ES-I3 (cell line): Measurements from ENCODE around the gene DIAPH2.

Source experiments
- H3K36me3 ChIP-seq: 2 replicates; pipeline ENCODE4 v1.6.1; 2013; ENCODE audit warnings: mild to moderate bottlenecking, low read length, control low read depth, moderate library complexity; ENCODE audit not compliant: insufficient read depth
- H3K4me1 ChIP-seq: 2 replicates; pipeline ENCODE4 v1.6.1; 2013; ENCODE audit warnings: mild to moderate bottlenecking, control low read depth, low read length; ENCODE audit not compliant: insufficient read depth
- H3K9ac ChIP-seq: 2 replicates; pipeline ENCODE4 v1.6.1; 2013; ENCODE audit warnings: low read depth, mild to moderate bottlenecking, low read length, moderate library complexity
- H3K9me3 ChIP-seq: 2 replicates; pipeline ENCODE4 v1.6.1; 2013; ENCODE audit warnings: mild to moderate bottlenecking, low read length, moderate library complexity; ENCODE audit not compliant: control insufficient read depth, insufficient read depth

Gene DIAPH2

GRCh38 chrX:97284531-97284930 is 599.9 kb downstream of the DIAPH2 start:
- no peak overlapping the region for H3K9ac ChIP-seq
- no peaks in the 10 kb centered on the region for H3K36me3 ChIP-seq
- peaks cover 9% of the 10 kb centered on the region for H3K4me1 ChIP-seq

GRCh38 chrX:97290199-97290598 is 605.6 kb downstream of the DIAPH2 start:
- H3K9ac ChIP-seq = no peak overlapping the region
- no peaks in the 10 kb centered on the region for H3K36me3 ChIP-seq
- H3K4me1 ChIP-seq = peaks cover 16% of the 10 kb centered on the region
- no peaks in the 10 kb centered on the region for H3K9me3 ChIP-seq

More at GRCh38 chrX:97284531-97284930, 599.9 kb downstream of the DIAPH2 start:
- H3K9me3 ChIP-seq = no peaks in the 10 kb centered on the region

- Histone ChIP-seq H3K36me3 (no peaks in the 10 kb centered on the region), H3K9ac (no peak overlapping the region), H3K9me3 (no peaks in the 10 kb centered on the region), H3K4me1 (peaks cover 15% of the 10 kb centered on the region)
Measured at GRCh38 chrX:97294041-97294440, 609.4 kb downstream of the DIAPH2 start.

- no peaks in the 10 kb centered on the region for H3K4me1 ChIP-seq
- no peak overlapping the region for H3K9ac ChIP-seq
- H3K36me3 ChIP-seq = no peaks in the 10 kb centered on the region
- H3K9me3 ChIP-seq = no peaks in the 10 kb centered on the region
Measured at GRCh38 chrX:97295954-97296353, 611.3 kb downstream of the DIAPH2 start.

- Histone ChIP-seq H3K9me3 (no peaks in the 10 kb centered on the region), H3K4me1 (peaks cover 22% of the 10 kb centered on the region; the same call in 1 of the 2 replicates), H3K36me3 (no peaks in the 10 kb centered on the region), H3K9ac (no peak overlapping the region)
Measured at GRCh38 chrX:97306771-97307470, 622.3 kb downstream of the DIAPH2 start.

- peaks cover 22% of the 10 kb centered on the region; the same call in 1 of the 2 replicates for H3K4me1 ChIP-seq
Measured at GRCh38 chrX:97308171-97308570, 623.5 kb downstream of the DIAPH2 start.

GRCh38 chrX:97309487-97310116 is 625.0 kb downstream of the DIAPH2 start:
- H3K9ac ChIP-seq = peak overlapping the region; percentile 96; the same call in 1 of the 2 replicates
- H3K9me3 ChIP-seq = no peaks in the 10 kb centered on the region
- H3K4me1 ChIP-seq = peaks cover 23% of the 10 kb centered on the region; the same call in 1 of the 2 replicates
- peaks cover 5% of the 10 kb centered on the region; the same call in 1 of the 2 replicates for H3K36me3 ChIP-seq

More at GRCh38 chrX:97308171-97308570, 623.5 kb downstream of the DIAPH2 start:
- no peak overlapping the region for H3K9ac ChIP-seq
- no peaks in the 10 kb centered on the region for H3K9me3 ChIP-seq
- H3K36me3 ChIP-seq = no peaks in the 10 kb centered on the region

GRCh38 chrX:97310373-97310772 is 625.7 kb downstream of the DIAPH2 start:
- Histone ChIP-seq H3K4me1 (peaks cover 30% of the 10 kb centered on the region; the same call in 1 of the 2 replicates), H3K9ac (peak overlapping the region; percentile 96), H3K9me3 (no peaks in the 10 kb centered on the region), H3K36me3 (peaks cover 8% of the 10 kb centered on the region; the same call in 1 of the 2 replicates)

GRCh38 chrX:97311066-97311778 is 626.6 kb downstream of the DIAPH2 start:
- Histone ChIP-seq H3K36me3 (peaks cover 8% of the 10 kb centered on the region; the same call in 1 of the 2 replicates), H3K9ac (peak overlapping the region; percentile 96), H3K4me1 (peaks cover 26% of the 10 kb centered on the region; the same call in 1 of the 2 replicates), H3K9me3 (no peaks in the 10 kb centered on the region; the same call in 1 of the 2 replicates)

GRCh38 chrX:97314345-97314744 is 629.7 kb downstream of the DIAPH2 start:
- no peak overlapping the region for H3K9ac ChIP-seq
- peaks cover 15% of the 10 kb centered on the region; the same call in 1 of the 2 replicates for H3K4me1 ChIP-seq
- peaks cover 8% of the 10 kb centered on the region; the same call in 1 of the 2 replicates for H3K36me3 ChIP-seq
- no peaks in the 10 kb centered on the region; the same call in 1 of the 2 replicates for H3K9me3 ChIP-seq

GRCh38 chrX:97315939-97316338 is 631.3 kb downstream of the DIAPH2 start:
- Histone ChIP-seq H3K9me3 (no peaks in the 10 kb centered on the region; the same call in 1 of the 2 replicates), H3K4me1 (peaks cover 8% of the 10 kb centered on the region; the same call in 1 of the 2 replicates), H3K36me3 (peaks cover 8% of the 10 kb centered on the region; the same call in 1 of the 2 replicates), H3K9ac (no peak overlapping the region)

GRCh38 chrX:97320305-97320704 is 635.7 kb downstream of the DIAPH2 start:
- Histone ChIP-seq H3K36me3 (0 out of 2 replicates have a peak, but pooled peaks cover 1% of the 10 kb centered on the region), H3K9ac (no peak overlapping the region), H3K4me1 (peaks cover under 1% of the 10 kb centered on the region; the same call in 1 of the 2 replicates), H3K9me3 (no peaks in the 10 kb centered on the region; the same call in 1 of the 2 replicates)

GRCh38 chrX:97322401-97322800 is 637.8 kb downstream of the DIAPH2 start:
- Histone ChIP-seq H3K4me1 (no peaks in the 10 kb centered on the region; the same call in 1 of the 2 replicates), H3K36me3 (peaks cover 2% of the 10 kb centered on the region; the same call in 1 of the 2 replicates), H3K9ac (no peak overlapping the region), H3K9me3 (no peaks in the 10 kb centered on the region)

GRCh38 chrX:97326456-97326855 is 641.8 kb downstream of the DIAPH2 start:
- H3K9me3 ChIP-seq = no peaks in the 10 kb centered on the region
- H3K36me3 ChIP-seq = peaks cover 2% of the 10 kb centered on the region; the same call in 1 of the 2 replicates
- H3K4me1 ChIP-seq = peaks cover 3% of the 10 kb centered on the region; the same call in 1 of the 2 replicates
- no peak overlapping the region for H3K9ac ChIP-seq
